Stimulated activated memory B cell treated with anti-CD40 and anti-IgM and Interleukin-4, amounts not matched to agents 10 μg/mL and 1 μg/mL and 100 μg/mL, for 72 hours (primary cell): ENCODE data around the gene FAM149A.

Experiments used
- ATAC-seq: fragments of 150-1000 bp; cut with Tn5 transposase; 2 replicates; pipeline ENCODE4 v1.10.0; 2021
- H3K27ac Mint-ChIP-seq: one replicate; pipeline ENCODE4 v1.8.0; 2022; ENCODE audit warnings: mild to moderate bottlenecking, mixed read lengths
- H3K27me3 Mint-ChIP-seq: one replicate; pipeline ENCODE4 v1.8.0; 2022; ENCODE audit warnings: mixed read lengths
- H3K36me3 Mint-ChIP-seq: one replicate; pipeline ENCODE4 v1.8.0; 2022; ENCODE audit warnings: mixed read lengths
- H3K4me1 Mint-ChIP-seq: one replicate; pipeline ENCODE4 v1.8.0; 2022; ENCODE audit warnings: mixed read lengths
- H3K4me3 Mint-ChIP-seq: one replicate; pipeline ENCODE4 v1.8.0; 2022; ENCODE audit warnings: mild to moderate bottlenecking, moderate library complexity, mixed read lengths
- H3K9me3 Mint-ChIP-seq: one replicate; pipeline ENCODE4 v1.8.0; 2022; ENCODE audit warnings: mixed read lengths

The FAM149A gene

GRCh38 chr4:186134257-186134656, 29.8 kb downstream of the FAM149A start:
- peaks cover 11% of the 10 kb centered on the region for H3K4me1 Mint-ChIP-seq
- peak overlapping the region; percentile 67 for H3K4me3 Mint-ChIP-seq
- peak; percentile 96 for ATAC-seq
- no peaks in the 10 kb centered on the region for H3K27me3 Mint-ChIP-seq
- no peaks in the 10 kb centered on the region for H3K9me3 Mint-ChIP-seq
- peak overlapping the region; percentile 93 for H3K27ac Mint-ChIP-seq
- no peaks in the 10 kb centered on the region for H3K36me3 Mint-ChIP-seq

- ATAC-seq: no peak
- Mint-ChIP-seq H3K27me3 (no peaks in the 10 kb centered on the region), H3K27ac (no peak overlapping the region), H3K4me1 (peaks cover 11% of the 10 kb centered on the region), H3K36me3 (no peaks in the 10 kb centered on the region), H3K9me3 (no peaks in the 10 kb centered on the region), H3K4me3 (no peak overlapping the region)
Measured at GRCh38 chr4:186134861-186135260, 30.4 kb downstream of the FAM149A start.

GRCh38 chr4:186137196-186137794, 32.8 kb downstream of the FAM149A start:
- Mint-ChIP-seq H3K4me1 (peaks cover 11% of the 10 kb centered on the region), H3K4me3 (no peak overlapping the region), H3K9me3 (no peaks in the 10 kb centered on the region), H3K36me3 (no peaks in the 10 kb centered on the region), H3K27ac (no peak overlapping the region), H3K27me3 (no peaks in the 10 kb centered on the region)
- no peak for ATAC-seq

- peaks cover 6% of the 10 kb centered on the region for H3K4me1 Mint-ChIP-seq
- H3K27me3 Mint-ChIP-seq: peaks cover 43% of the 10 kb centered on the region
- H3K36me3 Mint-ChIP-seq: no peaks in the 10 kb centered on the region
- no peaks in the 10 kb centered on the region for H3K9me3 Mint-ChIP-seq
- H3K27ac Mint-ChIP-seq: no peak overlapping the region
- ATAC-seq: peak; percentile 32
- H3K4me3 Mint-ChIP-seq: peak overlapping the region; percentile 68
Measured at GRCh38 chr4:186144198-186144945, 39.9 kb downstream of the FAM149A start.

GRCh38 chr4:186144946-186145569, 40.6 kb downstream of the FAM149A start:
- H3K27me3 Mint-ChIP-seq: peaks cover 43% of the 10 kb centered on the region
- no peaks in the 10 kb centered on the region for H3K9me3 Mint-ChIP-seq
- no peak overlapping the region for H3K27ac Mint-ChIP-seq
- H3K4me3 Mint-ChIP-seq: peak overlapping the region; percentile 66
- no peaks in the 10 kb centered on the region for H3K36me3 Mint-ChIP-seq
- ATAC-seq: peak; percentile 21
- H3K4me1 Mint-ChIP-seq: peaks cover 6% of the 10 kb centered on the region

- Mint-ChIP-seq H3K27ac (no peak overlapping the region), H3K4me3 (no peak overlapping the region), H3K36me3 (no peaks in the 10 kb centered on the region), H3K9me3 (no peaks in the 10 kb centered on the region), H3K4me1 (peaks cover 11% of the 10 kb centered on the region), H3K27me3 (peaks cover 57% of the 10 kb centered on the region)
- ATAC-seq: no peak
Measured at GRCh38 chr4:186146458-186146857, 42.0 kb downstream of the FAM149A start.

GRCh38 chr4:186148336-186148975, 44.0 kb downstream of the FAM149A start:
- no peak for ATAC-seq
- H3K27ac Mint-ChIP-seq: no peak overlapping the region
- no peaks in the 10 kb centered on the region for H3K9me3 Mint-ChIP-seq
- no peaks in the 10 kb centered on the region for H3K36me3 Mint-ChIP-seq
- peaks cover 11% of the 10 kb centered on the region for H3K4me1 Mint-ChIP-seq
- no peak overlapping the region for H3K4me3 Mint-ChIP-seq
- H3K27me3 Mint-ChIP-seq: peaks cover 73% of the 10 kb centered on the region

- Mint-ChIP-seq H3K4me1 (peaks cover 5% of the 10 kb centered on the region), H3K27ac (no peak overlapping the region), H3K36me3 (no peaks in the 10 kb centered on the region), H3K9me3 (no peaks in the 10 kb centered on the region), H3K4me3 (no peak overlapping the region), H3K27me3 (peaks cover 74% of the 10 kb centered on the region)
- ATAC-seq: no peak
Measured at GRCh38 chr4:186149872-186150271, 45.4 kb downstream of the FAM149A start.

- ATAC-seq: no peak
- Mint-ChIP-seq H3K4me1 (peaks cover 5% of the 10 kb centered on the region), H3K9me3 (no peaks in the 10 kb centered on the region), H3K27ac (no peak overlapping the region), H3K4me3 (no peak overlapping the region), H3K27me3 (peaks cover 76% of the 10 kb centered on the region), H3K36me3 (no peaks in the 10 kb centered on the region)
Measured at GRCh38 chr4:186150926-186151325, 46.4 kb downstream of the FAM149A start.

- Mint-ChIP-seq H3K4me1 (peaks cover 5% of the 10 kb centered on the region), H3K4me3 (no peak overlapping the region), H3K36me3 (no peaks in the 10 kb centered on the region), H3K27me3 (peaks cover 71% of the 10 kb centered on the region), H3K27ac (no peak overlapping the region), H3K9me3 (no peaks in the 10 kb centered on the region)
- no peak for ATAC-seq
Measured at GRCh38 chr4:186151499-186151898, 47.0 kb downstream of the FAM149A start.

GRCh38 chr4:186158021-186158813, 53.7 kb downstream of the FAM149A start:
- Mint-ChIP-seq H3K4me3 (no peak overlapping the region), H3K9me3 (no peaks in the 10 kb centered on the region), H3K27me3 (peaks cover 27% of the 10 kb centered on the region), H3K4me1 (no peaks in the 10 kb centered on the region), H3K36me3 (no peaks in the 10 kb centered on the region), H3K27ac (no peak overlapping the region)
- no peak for ATAC-seq

GRCh38 chr4:186158966-186159365, 54.5 kb downstream of the FAM149A start:
- no peaks in the 10 kb centered on the region for H3K4me1 Mint-ChIP-seq
- no peak overlapping the region for H3K27ac Mint-ChIP-seq
- no peaks in the 10 kb centered on the region for H3K36me3 Mint-ChIP-seq
- ATAC-seq: no peak
- peaks cover 19% of the 10 kb centered on the region for H3K27me3 Mint-ChIP-seq
- no peaks in the 10 kb centered on the region for H3K9me3 Mint-ChIP-seq
- no peak overlapping the region for H3K4me3 Mint-ChIP-seq

- Mint-ChIP-seq H3K4me1 (no peaks in the 10 kb centered on the region), H3K27ac (no peak overlapping the region), H3K4me3 (no peak overlapping the region), H3K27me3 (peaks cover 16% of the 10 kb centered on the region), H3K9me3 (no peaks in the 10 kb centered on the region), H3K36me3 (no peaks in the 10 kb centered on the region)
- ATAC-seq: no peak
Measured at GRCh38 chr4:186159613-186160012, 55.1 kb downstream of the FAM149A start.

- no peak overlapping the region for H3K4me3 Mint-ChIP-seq
- H3K27me3 Mint-ChIP-seq: peaks cover 10% of the 10 kb centered on the region
- no peaks in the 10 kb centered on the region for H3K4me1 Mint-ChIP-seq
- no peaks in the 10 kb centered on the region for H3K9me3 Mint-ChIP-seq
- H3K36me3 Mint-ChIP-seq: no peaks in the 10 kb centered on the region
- no peak for ATAC-seq
- no peak overlapping the region for H3K27ac Mint-ChIP-seq
Measured at GRCh38 chr4:186161138-186161537, 56.6 kb downstream of the FAM149A start.
